Stimulated activated CD4-positive, alpha-beta T cell treated with anti-CD3 and anti-CD28 coated beads, Interleukin-12 subunit alpha, Interleukin-12 subunit beta, amount 100 ng/mL, for 24 hours (primary cell): ENCODE data around the gene TPST1.
"Not testable (repeated sequence)": the region's sequence is repeated elsewhere in the genome, so short reads cannot be mapped to it uniquely, and the experiment has no call there.

Source experiments
- DNase-seq, 2 experiments: peaks; one replicate each; pipeline ENCODE4 v3.0.0-alpha.2; 2020; ENCODE audit warnings: low read depth in 2 of 2

Gene TPST1

DNA sequence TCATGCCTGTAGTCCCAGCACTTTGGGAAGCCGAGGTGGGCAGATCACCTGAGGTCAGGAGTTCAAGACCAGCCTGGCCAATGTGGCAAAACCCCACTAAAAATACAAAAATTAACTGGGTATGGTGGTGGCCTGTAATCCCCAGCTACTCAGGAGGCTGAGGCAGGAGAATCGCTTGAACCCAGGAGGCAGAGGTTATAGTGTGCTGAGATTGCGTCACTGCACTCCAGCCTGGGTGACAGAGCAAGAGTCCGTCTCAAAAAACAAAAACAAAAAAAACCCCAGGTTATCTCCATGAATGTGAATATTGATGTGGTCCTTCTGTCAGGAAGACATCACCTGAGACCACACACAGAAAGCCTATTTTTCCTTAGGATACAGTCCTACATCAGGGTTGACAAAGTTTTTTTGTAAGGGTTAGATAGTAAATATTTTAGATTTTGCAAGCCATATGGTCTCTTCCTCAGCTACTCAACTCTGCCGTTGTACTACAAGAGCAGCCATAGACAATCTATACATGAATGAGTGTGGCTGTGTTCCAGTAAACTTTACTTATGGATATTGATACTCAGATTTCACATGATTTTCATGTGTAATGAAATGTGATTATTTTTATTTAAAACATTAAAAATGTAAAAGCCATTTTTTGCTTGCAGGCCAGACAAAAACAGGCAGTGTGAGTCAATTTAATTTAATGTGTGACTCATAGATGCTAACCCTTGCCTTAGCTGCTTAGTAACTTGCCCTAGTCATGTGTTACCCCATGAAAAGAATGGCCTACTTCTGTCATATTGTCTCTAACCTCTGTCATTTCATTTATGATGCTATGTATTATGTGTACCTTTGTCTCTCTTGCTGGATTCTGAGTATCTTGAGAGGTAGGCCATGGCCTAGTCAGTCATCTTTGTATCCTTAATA lies 78.1 kb downstream of the TPST1 start:
- DNase-seq = no peak

DNA sequence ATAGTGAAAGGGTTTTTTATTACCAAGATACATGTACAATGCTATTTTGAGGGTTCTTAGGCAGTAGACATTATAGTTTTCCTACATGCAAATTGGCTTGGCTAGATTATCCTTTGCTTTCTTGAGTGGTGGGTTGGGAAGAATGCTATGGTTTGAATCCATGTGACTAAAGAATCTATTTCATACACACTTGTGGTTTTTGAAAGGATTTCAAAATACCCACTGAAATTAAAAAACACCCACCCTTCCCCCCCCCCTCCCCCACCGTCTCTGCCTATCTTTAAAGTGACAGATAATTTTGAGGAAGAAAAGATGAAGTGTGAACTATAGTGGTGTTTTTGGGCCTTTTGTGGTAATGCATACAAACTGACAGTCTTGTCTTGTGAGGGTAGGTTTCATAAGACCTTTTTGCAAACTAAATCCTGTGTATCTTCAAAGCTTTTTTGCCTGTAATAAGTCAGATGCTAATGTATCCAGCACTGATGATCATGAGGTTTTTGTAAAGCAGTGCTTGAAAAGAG lies 90.9 kb downstream of the TPST1 start:
- no peak for DNase-seq

GRCh38 chr7:66296557-66296956 lies 91.4 kb downstream of the TPST1 start:
- no peak for DNase-seq

GRCh38 chr7:66297579-66297978 lies 92.4 kb downstream of the TPST1 start:
- no peak for DNase-seq

- DNase-seq = no peak
Observed at GRCh38 chr7:66301249-66301648, 96.1 kb downstream of the TPST1 start.

DNA sequence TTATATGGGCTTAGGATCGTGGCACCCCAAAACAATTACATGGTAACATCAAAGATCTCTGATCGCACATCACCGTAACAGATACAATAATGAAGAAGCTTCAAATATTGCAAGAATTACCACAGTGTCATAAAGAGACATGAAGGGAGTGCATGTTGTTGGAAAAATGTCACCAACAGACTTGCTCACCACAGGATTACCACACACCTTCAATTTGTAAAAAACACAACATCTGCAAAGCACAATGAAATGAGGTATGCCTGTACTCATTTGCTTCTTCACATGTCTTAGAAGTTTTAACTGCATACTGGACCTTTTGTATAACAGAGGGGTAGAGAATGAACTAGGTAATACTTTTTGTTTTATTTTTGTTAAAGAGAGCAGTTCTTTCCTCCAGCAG lies 96.6 kb downstream of the TPST1 start:
- no peak for DNase-seq

DNA sequence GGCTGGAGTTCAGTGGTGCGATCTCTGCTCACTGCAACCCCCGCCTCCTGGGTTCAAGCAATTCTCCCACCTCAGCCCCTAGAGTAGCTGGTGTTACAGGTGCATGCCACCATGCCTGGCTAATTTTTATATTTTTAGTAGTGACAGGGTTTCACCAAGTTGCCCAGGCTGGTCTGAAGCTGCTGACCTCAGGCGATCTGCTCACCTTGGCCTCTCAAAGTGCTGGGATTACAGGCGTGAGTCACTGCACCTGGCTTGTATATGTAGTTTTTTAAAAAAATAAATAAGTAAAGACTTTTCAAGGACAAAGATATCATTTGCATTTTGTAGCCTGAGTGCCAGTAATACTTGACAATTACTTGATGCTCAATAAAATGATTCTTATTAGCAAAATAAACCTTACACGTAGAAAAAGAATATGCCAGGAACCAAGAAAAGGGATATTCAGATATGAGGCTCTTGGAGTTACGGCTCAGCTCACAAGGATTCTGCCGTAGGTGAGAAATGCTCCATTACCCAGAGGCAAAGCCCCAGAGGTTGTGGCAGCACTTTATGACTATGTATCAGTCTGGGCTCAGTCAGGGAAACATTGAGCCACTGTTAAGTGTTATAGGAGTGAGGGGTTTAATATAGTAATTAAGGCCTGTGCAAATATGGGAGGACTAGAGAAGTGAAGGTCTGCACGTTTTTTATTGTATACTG lies 98.5 kb downstream of the TPST1 start:
- DNase-seq = no peak

- DNase-seq = no peak
Observed at GRCh38 chr7:66304536-66304935, 99.4 kb downstream of the TPST1 start.

DNA sequence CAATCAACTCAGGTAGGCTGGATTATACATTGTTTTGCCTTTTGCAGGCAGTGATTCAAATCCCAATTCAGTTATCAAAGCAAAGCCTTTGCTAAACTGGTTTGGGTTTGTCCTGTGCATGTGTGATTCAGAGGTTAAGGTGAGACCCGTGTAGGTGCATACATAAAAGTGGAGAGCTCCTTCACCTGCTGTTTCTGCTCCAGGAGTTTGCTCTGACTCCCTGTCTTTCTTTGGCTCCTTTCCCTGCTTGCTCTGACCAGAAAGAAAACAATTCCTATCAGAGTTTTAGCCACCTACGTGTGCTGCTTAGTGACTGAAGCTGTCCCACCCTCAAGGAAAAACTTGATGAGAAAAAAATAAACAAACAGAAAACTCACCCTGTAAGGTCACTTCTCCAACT lies 101.1 kb downstream of the TPST1 start:
- DNase-seq = no peak

GRCh38 chr7:66307591-66308215 lies 102.6 kb downstream of the TPST1 start:
- DNase-seq = no peak

DNA sequence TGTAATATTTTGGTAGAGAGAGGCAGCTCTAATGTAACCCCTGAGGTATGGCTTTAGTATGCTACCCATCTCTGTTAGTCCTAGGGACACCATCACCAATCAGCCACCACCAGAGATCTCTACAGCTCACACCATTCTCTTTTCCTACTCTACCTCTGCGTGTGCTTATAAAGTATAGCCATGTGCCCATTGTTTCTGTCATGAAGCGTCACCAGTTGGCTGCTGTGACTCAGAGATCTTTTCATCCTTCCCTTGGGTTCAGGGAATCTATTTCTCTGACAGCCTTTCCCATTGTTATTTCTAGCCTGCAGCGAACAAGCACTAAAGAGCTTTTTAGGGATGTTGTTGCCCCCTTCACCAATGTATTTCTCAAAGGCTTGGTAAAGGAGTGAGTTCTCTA lies 103.3 kb downstream of the TPST1 start:
- no peak for DNase-seq

DNA sequence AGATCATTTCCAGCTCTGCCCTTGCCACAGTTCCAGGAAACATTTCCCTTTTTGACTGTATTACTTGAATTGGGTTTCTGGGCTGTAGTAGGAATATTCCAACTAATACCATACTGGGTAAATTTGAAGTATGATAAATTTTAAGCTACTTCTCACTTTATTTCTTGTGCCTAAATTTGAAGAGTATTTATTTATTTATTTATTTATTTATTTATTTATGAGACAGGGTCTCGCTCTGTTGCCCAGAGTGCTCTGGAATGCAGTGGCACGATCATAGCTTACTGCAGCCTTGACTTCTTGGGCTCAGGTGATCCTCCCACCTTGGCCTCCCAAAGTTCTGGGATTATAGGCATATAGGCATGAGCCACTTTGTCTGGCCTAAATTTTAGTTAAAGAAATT lies 105.5 kb downstream of the TPST1 start:
- DNase-seq = no peak

- DNase-seq = no peak
Observed at GRCh38 chr7:66313886-66314568, 108.9 kb downstream of the TPST1 start.

DNA sequence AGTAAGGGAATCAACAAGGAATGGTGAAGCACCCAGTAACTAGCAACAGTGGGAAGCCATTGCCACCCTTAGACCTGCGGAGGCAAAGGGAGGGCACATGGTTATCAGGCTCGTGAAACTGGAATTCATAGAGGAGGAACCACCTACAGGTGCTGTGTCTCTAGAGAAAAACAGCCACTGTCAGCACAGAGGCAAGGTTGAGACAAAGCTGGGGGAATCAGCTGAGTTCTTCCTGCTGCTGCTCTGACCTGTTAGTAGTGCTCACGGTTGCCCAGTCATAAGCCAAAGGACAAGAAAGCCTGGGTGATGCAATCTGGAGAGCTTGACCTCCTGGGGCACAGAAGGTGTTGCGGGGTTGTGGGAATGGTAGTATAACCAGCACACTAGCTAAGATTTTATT lies 110.1 kb downstream of the TPST1 start:
- no peak for DNase-seq

- DNase-seq = no peak
Observed at GRCh38 chr7:66319407-66319979, 114.4 kb downstream of the TPST1 start.

- no peak for DNase-seq
Observed at GRCh38 chr7:66321283-66321682, 116.1 kb downstream of the TPST1 start.

- no peak for DNase-seq
Observed at GRCh38 chr7:66323114-66323796, 118.1 kb downstream of the TPST1 start.

- not testable (repeated sequence) for DNase-seq
Observed at GRCh38 chr7:66324985-66325384, 119.9 kb downstream of the TPST1 start.

GRCh38 chr7:66326501-66327215 lies 121.5 kb downstream of the TPST1 start:
- DNase-seq = no peak

- DNase-seq = no peak
Observed at GRCh38 chr7:66330961-66331360, 125.8 kb downstream of the TPST1 start.
